ENCODE measurements around the gene DNAJC3.

The DNAJC3 gene

GRCh38 chr13:95723438-95723837 lies 46.5 kb downstream of the DNAJC3 start:
- no peak for TF ChIP-seq EGR1 (IDR thresholded peaks at IDR 0.05)
- no peak for TF ChIP-seq YY1 (IDR thresholded peaks at IDR 0.05; ENCODE audit: low read depth)
- TF ChIP-seq TCF12 (IDR thresholded peaks at IDR 0.05; ENCODE audit: low read depth), result no peak
- TF ChIP-seq, protein P1, sequence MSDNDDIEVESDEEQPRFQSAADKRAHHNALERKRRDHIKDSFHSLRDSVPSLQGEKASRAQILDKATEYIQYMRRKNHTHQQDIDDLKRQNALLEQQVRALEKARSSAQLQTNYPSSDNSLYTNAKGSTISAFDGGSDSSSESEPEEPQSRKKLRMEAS (IDR thresholded peaks at IDR 0.05), result no peak
- TF ChIP-seq FOXM1 (IDR thresholded peaks at IDR 0.05; ENCODE audit: borderline replicate concordance, low read depth), result no peak
- TF ChIP-seq EP300 (IDR thresholded peaks at IDR 0.05; ENCODE audit: borderline replicate concordance), result no peak
- TF ChIP-seq RAD21 (IDR thresholded peaks at IDR 0.05; ENCODE audit: low read depth), result no peak
- TF ChIP-seq, protein P2, sequence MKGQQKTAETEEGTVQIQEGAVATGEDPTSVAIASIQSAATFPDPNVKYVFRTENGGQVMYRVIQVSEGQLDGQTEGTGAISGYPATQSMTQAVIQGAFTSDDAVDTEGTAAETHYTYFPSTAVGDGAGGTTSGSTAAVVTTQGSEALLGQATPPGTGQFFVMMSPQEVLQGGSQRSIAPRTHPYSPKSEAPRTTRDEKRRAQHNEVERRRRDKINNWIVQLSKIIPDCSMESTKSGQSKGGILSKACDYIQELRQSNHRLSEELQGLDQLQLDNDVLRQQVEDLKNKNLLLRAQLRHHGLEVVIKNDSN (IDR thresholded peaks at IDR 0.05), result no peak
- no peak for TF ChIP-seq TAF1 (IDR thresholded peaks at IDR 0.05; ENCODE audit: low read depth)
- TF ChIP-seq TEAD4 (IDR thresholded peaks at IDR 0.05), result no peak

- no peak for TF ChIP-seq NFIC (IDR thresholded peaks at IDR 0.05)
- TF ChIP-seq EGR1 (IDR thresholded peaks at IDR 0.05), result no peak
- no peak for TF ChIP-seq TAF1 (IDR thresholded peaks at IDR 0.05; ENCODE audit: low read depth)
- TF ChIP-seq, protein P1 (IDR thresholded peaks at IDR 0.05), result no peak
- TF ChIP-seq CEBPB (IDR thresholded peaks at IDR 0.05), result no peak
- no peak for TF ChIP-seq FOXM1 (IDR thresholded peaks at IDR 0.05; ENCODE audit: borderline replicate concordance, low read depth)
- no peak for TF ChIP-seq RAD21 (IDR thresholded peaks at IDR 0.05; ENCODE audit: low read depth)
- TF ChIP-seq, protein P3, sequence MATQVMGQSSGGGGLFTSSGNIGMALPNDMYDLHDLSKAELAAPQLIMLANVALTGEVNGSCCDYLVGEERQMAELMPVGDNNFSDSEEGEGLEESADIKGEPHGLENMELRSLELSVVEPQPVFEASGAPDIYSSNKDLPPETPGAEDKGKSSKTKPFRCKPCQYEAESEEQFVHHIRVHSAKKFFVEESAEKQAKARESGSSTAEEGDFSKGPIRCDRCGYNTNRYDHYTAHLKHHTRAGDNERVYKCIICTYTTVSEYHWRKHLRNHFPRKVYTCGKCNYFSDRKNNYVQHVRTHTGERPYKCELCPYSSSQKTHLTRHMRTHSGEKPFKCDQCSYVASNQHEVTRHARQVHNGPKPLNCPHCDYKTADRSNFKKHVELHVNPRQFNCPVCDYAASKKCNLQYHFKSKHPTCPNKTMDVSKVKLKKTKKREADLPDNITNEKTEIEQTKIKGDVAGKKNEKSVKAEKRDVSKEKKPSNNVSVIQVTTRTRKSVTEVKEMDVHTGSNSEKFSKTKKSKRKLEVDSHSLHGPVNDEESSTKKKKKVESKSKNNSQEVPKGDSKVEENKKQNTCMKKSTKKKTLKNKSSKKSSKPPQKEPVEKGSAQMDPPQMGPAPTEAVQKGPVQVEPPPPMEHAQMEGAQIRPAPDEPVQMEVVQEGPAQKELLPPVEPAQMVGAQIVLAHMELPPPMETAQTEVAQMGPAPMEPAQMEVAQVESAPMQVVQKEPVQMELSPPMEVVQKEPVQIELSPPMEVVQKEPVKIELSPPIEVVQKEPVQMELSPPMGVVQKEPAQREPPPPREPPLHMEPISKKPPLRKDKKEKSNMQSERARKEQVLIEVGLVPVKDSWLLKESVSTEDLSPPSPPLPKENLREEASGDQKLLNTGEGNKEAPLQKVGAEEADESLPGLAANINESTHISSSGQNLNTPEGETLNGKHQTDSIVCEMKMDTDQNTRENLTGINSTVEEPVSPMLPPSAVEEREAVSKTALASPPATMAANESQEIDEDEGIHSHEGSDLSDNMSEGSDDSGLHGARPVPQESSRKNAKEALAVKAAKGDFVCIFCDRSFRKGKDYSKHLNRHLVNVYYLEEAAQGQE (IDR thresholded peaks at IDR 0.05; ENCODE audit: low read depth), result no peak
Observed at GRCh38 chr13:95724252-95724651, 47.3 kb downstream of the DNAJC3 start.

DNA sequence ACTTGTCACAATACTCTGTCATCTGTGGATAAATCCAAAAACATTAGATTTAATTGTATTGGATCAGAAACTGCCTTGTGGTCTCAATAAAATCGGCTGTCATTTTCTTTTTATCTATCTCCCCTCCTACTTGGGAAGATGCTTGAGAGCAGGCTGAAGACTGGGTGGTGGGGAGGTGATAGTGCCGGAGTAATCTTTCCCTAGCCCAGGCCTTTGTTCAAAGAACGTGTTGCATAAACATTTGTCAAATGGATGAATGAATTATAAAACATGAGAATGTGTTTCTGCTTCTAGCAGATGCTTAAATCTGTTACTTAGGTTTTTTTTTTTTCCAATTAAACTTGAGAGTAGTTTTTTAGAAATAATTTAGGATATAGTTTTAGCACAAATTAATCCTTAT lies 49.9 kb downstream of the DNAJC3 start:
- TF ChIP-seq TAF1 (IDR thresholded peaks at IDR 0.05; ENCODE audit: low read depth) (no peak), ZBTB7A (IDR thresholded peaks at IDR 0.05; ENCODE audit: low read depth) (no peak), NFIC (IDR thresholded peaks at IDR 0.05) (no peak), YY1 (IDR thresholded peaks at IDR 0.05; ENCODE audit: low read depth) (no peak), FOXM1 (IDR thresholded peaks at IDR 0.05; ENCODE audit: borderline replicate concordance, low read depth) (no peak), EGR1 (IDR thresholded peaks at IDR 0.05) (no peak), CREB1 (IDR thresholded peaks at IDR 0.05; ENCODE audit: low read depth) (no peak), EP300 (IDR thresholded peaks at IDR 0.05; ENCODE audit: borderline replicate concordance) (no peak), CEBPB (IDR thresholded peaks at IDR 0.05) (no peak), RAD21 (IDR thresholded peaks at IDR 0.05; ENCODE audit: low read depth) (no peak), TEAD4 (IDR thresholded peaks at IDR 0.05) (no peak), TCF12 (IDR thresholded peaks at IDR 0.05; ENCODE audit: low read depth) (no peak)
- TF ChIP-seq, protein P1 (IDR thresholded peaks at IDR 0.05), result no peak
- TF ChIP-seq, protein P3 (IDR thresholded peaks at IDR 0.05; ENCODE audit: low read depth), result no peak
- TF ChIP-seq, protein P2 (IDR thresholded peaks at IDR 0.05), result no peak

DNA sequence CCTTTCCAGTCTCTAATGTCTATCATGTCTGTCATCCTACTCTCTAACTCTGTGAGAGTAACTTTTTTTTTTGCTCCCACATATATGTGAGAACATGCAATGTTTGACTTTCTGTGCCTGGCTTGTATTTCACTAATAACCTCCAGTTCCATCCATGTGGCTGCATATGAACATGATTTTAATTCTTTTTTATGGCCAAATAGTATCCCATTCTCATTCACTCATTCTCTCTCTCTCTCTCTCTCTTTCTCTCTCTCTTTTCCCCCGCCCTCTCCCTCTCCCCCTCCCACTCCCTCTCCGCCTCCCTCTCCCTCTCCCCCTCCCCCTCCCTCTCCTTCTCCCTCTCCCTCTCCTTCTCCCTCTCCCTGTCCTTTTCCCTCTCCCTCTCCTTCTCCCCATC lies 52.0 kb downstream of the DNAJC3 start:
- TF ChIP-seq YY1 (IDR thresholded peaks at IDR 0.05; ENCODE audit: low read depth), result no peak
- no peak for TF ChIP-seq FOXM1 (IDR thresholded peaks at IDR 0.05; ENCODE audit: borderline replicate concordance, low read depth)
- no peak for TF ChIP-seq TAF1 (IDR thresholded peaks at IDR 0.05; ENCODE audit: low read depth)
- no peak for TF ChIP-seq EGR1 (IDR thresholded peaks at IDR 0.05)

GRCh38 chr13:95734124-95734523 lies 57.2 kb downstream of the DNAJC3 start:
- no peak for TF ChIP-seq EP300 (IDR thresholded peaks at IDR 0.05; ENCODE audit: borderline replicate concordance)
- no peak for TF ChIP-seq NFIC (IDR thresholded peaks at IDR 0.05)
- no peak for TF ChIP-seq CEBPB (IDR thresholded peaks at IDR 0.05)
- TF ChIP-seq YY1 (IDR thresholded peaks at IDR 0.05; ENCODE audit: low read depth), result no peak
- TF ChIP-seq, protein P3 (IDR thresholded peaks at IDR 0.05; ENCODE audit: low read depth), result no peak
